Lower lobe of right lung (tissue), 2 donors: ENCODE results near the gene PGRMC1. TPM values are rescaled to one million over a fixed set of nuclear protein-coding genes. Genes with fewer than 3 reads are reported as not detected.

Experiments
- ATAC-seq, 2 donors: fragments of 200-7000 bp; cut with Tn5 transposase; one replicate each; pipeline ENCODE4 v1.9.1; 2020 to 2022; ENCODE audit warnings: mild to moderate bottlenecking in 2 of 2, moderate library complexity in 2 of 2
- DNase-seq: peaks from one replicate; pipeline ENCODE4 v3.0.0-alpha.2; 2020
- H3K27ac ChIP-seq: fragments of 200-600 bp; one replicate; pipeline ENCODE4 v1.8.0; 2022
- H3K27me3 ChIP-seq: fragments of 200-600 bp; one replicate; pipeline ENCODE4 v1.8.0; 2022; ENCODE audit warnings: low read depth
- H3K36me3 ChIP-seq: fragments of 200-600 bp; one replicate; pipeline ENCODE4 v1.8.0; 2022; ENCODE audit warnings: mild to moderate bottlenecking
- H3K4me1 ChIP-seq: fragments of 200-600 bp; one replicate; pipeline ENCODE4 v1.8.0; 2022
- H3K4me3 ChIP-seq: fragments of 200-600 bp; one replicate; pipeline ENCODE4 v1.8.0; 2022; ENCODE audit warnings: mild to moderate bottlenecking
- H3K9me3 ChIP-seq: fragments of 200-600 bp; one replicate; pipeline ENCODE4 v1.8.0; 2022
- CTCF ChIP-seq: fragments of 200-600 bp; IDR thresholded peaks from one replicate; pipeline ENCODE4 v1.8.0; 2022; ENCODE audit warnings: antibody characterized with exemption, mild to moderate bottlenecking
- intact Hi-C: fragments of 100-400 bp; cut with DNase I; formaldehyde crosslinking; loops from one replicate; pipeline ENCODE4 v1.11.0; 2022
- total RNA-seq: library from RNA; stranded (reverse); fragmentation: NEBNext Ultra II Directional; extraction: Animal tissue kit (Norgen Biotek cat#: 25700); gene quantifications from one replicate; pipeline ENCODE4 v1.2.1, GENCODE V29; 2021
- donor health status: DM: no; HTN: yes; CAD: no; lungs with severe emphysema.

PGRMC1 gene
- total RNA-seq, 1 donor from 2014 or later, result 71.6 TPM

GRCh38 chrX:119226446-119226845 is 9.6 kb upstream of the PGRMC1 start:
- H3K9me3 ChIP-seq, result no peaks in the 10 kb centered on the region
- H3K27me3 ChIP-seq, result no peaks in the 10 kb centered on the region
- no peak for TF ChIP-seq CTCF
- no peak overlapping the region for H3K4me3 ChIP-seq
- intact Hi-C loops, result no loop called here
- no peak for DNase-seq
- no peaks in the 10 kb centered on the region for H3K36me3 ChIP-seq
- no peak for ATAC-seq
- no peaks in the 10 kb centered on the region for H3K4me1 ChIP-seq
- H3K27ac ChIP-seq, result no peak overlapping the region

GRCh38 chrX:119228512-119229252 is 7.4 kb upstream of the PGRMC1 start:
- Histone ChIP-seq H3K9me3 (no peaks in the 10 kb centered on the region), H3K27me3 (no peaks in the 10 kb centered on the region), H3K4me1 (no peaks in the 10 kb centered on the region), H3K27ac (no peak overlapping the region), H3K36me3 (no peaks in the 10 kb centered on the region), H3K4me3 (no peak overlapping the region)
- no peak for ATAC-seq
- intact Hi-C loops, result no loop called here
- TF ChIP-seq CTCF, result no peak
- DNase-seq, result no peak

GRCh38 chrX:119229253-119229615 is 6.9 kb upstream of the PGRMC1 start:
- no peaks in the 10 kb centered on the region for H3K36me3 ChIP-seq
- intact Hi-C loops, result no loop called here
- no peaks in the 10 kb centered on the region for H3K9me3 ChIP-seq
- no peak overlapping the region for H3K4me3 ChIP-seq
- DNase-seq (no peak), ATAC-seq (no peak)
- TF ChIP-seq CTCF, result no peak
- H3K27me3 ChIP-seq, result no peaks in the 10 kb centered on the region
- H3K27ac ChIP-seq, result no peak overlapping the region
- H3K4me1 ChIP-seq, result no peaks in the 10 kb centered on the region

- DNase-seq (no peak), ATAC-seq (no peak)
- Histone ChIP-seq H3K4me3 (no peak overlapping the region), H3K9me3 (no peaks in the 10 kb centered on the region), H3K36me3 (no peaks in the 10 kb centered on the region), H3K4me1 (no peaks in the 10 kb centered on the region), H3K27me3 (no peaks in the 10 kb centered on the region), H3K27ac (no peak overlapping the region)
- intact Hi-C loops, result no loop called here
- no peak for TF ChIP-seq CTCF
Measured at GRCh38 chrX:119230850-119231249, 5.2 kb upstream of the PGRMC1 start.

- ATAC-seq, result no peak
- intact Hi-C loops, result no loop called here
Measured at GRCh38 chrX:119231936-119232445, 4.1 kb upstream of the PGRMC1 start.

More at GRCh38 chrX:119231936-119232445, 4.1 kb upstream of the PGRMC1 start:
- no peak overlapping the region for H3K27ac ChIP-seq
- no peaks in the 10 kb centered on the region for H3K9me3 ChIP-seq
- no peaks in the 10 kb centered on the region for H3K27me3 ChIP-seq
- DNase-seq, result no peak
- TF ChIP-seq CTCF, result no peak
- H3K4me3 ChIP-seq, result no peak overlapping the region
- H3K4me1 ChIP-seq, result no peaks in the 10 kb centered on the region
- H3K36me3 ChIP-seq, result no peaks in the 10 kb centered on the region
